ENCODE measurements around the gene RGS1.

RGS1 gene

GRCh38 chr1:192602757-192603156 lies 27.2 kb downstream of the RGS1 start:
- no peaks in the 10 kb centered on the region for H3K36me3 ChIP-seq (ENCODE audit: control insufficient read depth in 2 of 2, insufficient read depth in 1 of 2, low read length in 2 of 2)
- ChIA-PET CTCF (no interaction called here), POLR2A (no interaction called here)
- no peaks in the 10 kb centered on the region for H3K4me1 ChIP-seq (ENCODE audit: control insufficient read depth, insufficient read depth, low read length)
- no peaks in the 10 kb centered on the region for H3K9me3 ChIP-seq (ENCODE audit: control insufficient read depth, insufficient read depth, low read depth, low read length)
- TF ChIP-seq PRDM6 (tag by site-specific recombination; IDR thresholded peaks at IDR 0.05) (no peak), ZNF48 (tag by site-specific recombination; IDR thresholded peaks at IDR 0.05) (no peak), ZNF248 (tag by site-specific recombination; IDR thresholded peaks at IDR 0.05) (no peak), RBAK (tag by site-specific recombination; IDR thresholded peaks at IDR 0.05) (no peak), ZBTB17 (tag by site-specific recombination; IDR thresholded peaks at IDR 0.05) (no peak), ZNF521 (tag by site-specific recombination; IDR thresholded peaks at IDR 0.05) (no peak), ZBTB48 (tag by site-specific recombination; IDR thresholded peaks at IDR 0.05) (no peak), REST (tag by site-specific recombination; IDR thresholded peaks at IDR 0.05) (no peak), ZNF580 (tag by site-specific recombination; IDR thresholded peaks at IDR 0.05) (no peak), ZNF202 (tag by site-specific recombination; IDR thresholded peaks at IDR 0.05; ENCODE audit: borderline replicate concordance) (no peak), GLI2 (tag by site-specific recombination; IDR thresholded peaks at IDR 0.05; ENCODE audit: borderline replicate concordance, low read depth) (no peak), ZBTB8A (tag by site-specific recombination; IDR thresholded peaks at IDR 0.05) (no peak), HOXD13 (CRISPR knock-in tag; IDR thresholded peaks at IDR 0.05; ENCODE audit: borderline replicate concordance) (no peak), BCL11A (tag by site-specific recombination; IDR thresholded peaks at IDR 0.05; ENCODE audit: low read depth) (no peak), ZNF23 (tag by site-specific recombination; IDR thresholded peaks at IDR 0.05; ENCODE audit: borderline replicate concordance) (no peak), ZNF621 (tag by site-specific recombination; IDR thresholded peaks at IDR 0.05) (no peak), ZNF561 (tag by site-specific recombination; IDR thresholded peaks at IDR 0.05; ENCODE audit: borderline replicate concordance) (no peak), PRDM10 (tag by site-specific recombination; IDR thresholded peaks at IDR 0.05) (no peak)
- no peak overlapping the region for H3K4me3 ChIP-seq (ENCODE audit: low read depth, low read length)
- H3K27ac ChIP-seq (ENCODE audit: extremely low read depth, low read depth, low read length): no peak overlapping the region

Data from HEK293 (cell line).